ENCODE results near the gene MCEE.

GRCh38 chr2:71117063-71117462 lies 13.0 kb downstream of the MCEE start:
- no peak for TF ChIP-seq CTCF (conservative IDR thresholded peaks at IDR 0.05; ENCODE audit: low read depth, low read length)
- TF ChIP-seq EZH2 (IDR thresholded peaks at IDR 0.05; ENCODE audit: low read length, unreplicated experiment): no peak
- TF ChIP-seq EZH2phosphoT487 (IDR thresholded peaks at IDR 0.05; ENCODE audit: borderline replicate concordance, low read length): no peak
